Activated CD4-positive, alpha-beta T cell treated with anti-CD3 and anti-CD28 coated beads, Interleukin-2, amount 50 U/mL, for 16 hours (primary cell): Measurements from ENCODE around the gene NOD1.
"Not testable (repeated sequence)": the region's sequence is repeated elsewhere in the genome, so short reads cannot be mapped to it uniquely, and the experiment has no call there.

Source experiments
- DNase-seq: peaks from one replicate; pipeline ENCODE4 v3.0.0-alpha.2; 2020

NOD1 gene

DNA sequence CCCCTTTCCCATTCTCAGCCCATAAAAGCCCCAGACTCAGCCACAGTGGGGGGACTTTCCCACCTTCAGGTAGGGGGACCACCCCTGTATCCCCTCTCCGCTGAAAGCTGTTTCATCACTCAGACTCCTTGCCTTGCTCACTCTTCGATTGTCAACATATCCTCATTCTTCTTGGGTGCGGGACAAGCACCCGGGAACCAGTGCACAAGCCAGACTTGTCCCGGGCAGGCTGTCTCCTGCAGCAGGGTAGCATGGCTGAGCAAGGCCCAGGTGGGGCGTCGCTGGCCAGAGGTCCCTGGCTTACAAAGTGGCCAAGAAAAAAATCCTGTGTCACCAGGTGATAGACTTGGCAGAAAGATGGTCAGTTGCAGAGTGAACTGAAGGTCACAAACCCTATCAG is 64.7 kb downstream of the NOD1 start:
- no peak for DNase-seq

- DNase-seq, result peak; percentile 10
Observed at GRCh38 chr7:30412782-30413504, 65.6 kb downstream of the NOD1 start.

- no peak for DNase-seq
Observed at GRCh38 chr7:30411897-30412296, 66.7 kb downstream of the NOD1 start.

GRCh38 chr7:30411173-30411572 is 67.4 kb downstream of the NOD1 start:
- no peak for DNase-seq

DNA sequence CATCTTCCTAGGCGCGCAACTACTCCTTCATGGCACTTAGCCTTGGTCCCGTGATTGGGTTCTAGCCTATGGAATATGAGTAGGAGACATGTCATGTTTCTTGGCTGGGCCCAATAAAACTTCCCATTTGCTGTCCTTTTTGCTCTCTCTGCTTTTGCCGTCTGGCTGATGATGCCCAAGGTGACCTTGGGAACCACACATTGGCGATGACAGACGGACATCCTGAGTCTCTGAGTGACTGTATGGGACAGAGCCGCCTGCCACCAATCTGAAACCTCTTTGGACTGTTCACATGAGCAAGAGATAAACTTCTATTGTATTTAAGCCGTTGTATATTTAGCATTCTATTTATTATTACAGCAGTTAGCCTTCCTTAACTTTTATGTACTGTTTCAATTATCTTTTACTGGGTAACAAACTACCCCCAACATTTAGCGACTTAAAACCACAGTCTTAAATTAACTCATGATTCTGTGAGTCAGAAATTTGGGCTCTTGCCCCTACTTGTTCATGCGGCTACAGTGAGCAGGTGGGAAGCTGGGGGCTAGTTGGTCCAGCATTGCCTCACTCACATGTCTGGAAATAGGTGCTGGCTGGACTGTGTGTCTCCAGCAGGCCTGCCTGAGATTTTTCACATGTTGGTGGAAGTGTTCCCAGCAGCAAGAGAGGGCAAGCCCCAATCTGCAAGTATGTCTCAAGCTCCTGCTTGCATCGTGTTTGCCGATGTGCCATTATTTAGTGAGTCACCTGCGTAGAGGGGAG is 71.7 kb downstream of the NOD1 start:
- DNase-seq, result no peak

GRCh38 chr7:30405179-30405578 is 73.4 kb downstream of the NOD1 start:
- DNase-seq, result no peak

- no peak for DNase-seq
Observed at GRCh38 chr7:30403477-30403876, 75.1 kb downstream of the NOD1 start.

- DNase-seq, result no peak
Observed at GRCh38 chr7:30396389-30396788, 82.2 kb downstream of the NOD1 start.

DNA sequence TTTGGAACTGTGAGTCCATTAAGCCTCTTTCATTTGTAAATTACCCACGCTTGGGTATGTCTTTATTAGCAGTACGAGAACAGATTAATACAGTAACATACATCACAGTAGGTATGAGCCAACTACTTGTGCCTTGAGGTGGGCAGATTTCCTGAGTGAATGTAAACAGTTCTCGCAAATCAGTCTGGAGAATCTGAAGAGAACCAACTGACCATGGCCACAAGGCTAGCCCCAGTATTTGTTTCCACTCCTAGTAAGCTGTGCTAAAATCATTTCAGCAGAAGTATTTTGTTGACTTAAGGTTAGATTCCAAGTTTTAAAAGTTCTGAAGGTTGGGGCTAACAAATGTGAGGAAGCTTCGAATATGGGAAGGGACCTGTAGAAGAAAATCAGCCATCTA is 82.9 kb downstream of the NOD1 start:
- no peak for DNase-seq

- DNase-seq, result no peak
Observed at GRCh38 chr7:30391806-30392205, 86.8 kb downstream of the NOD1 start.

DNA sequence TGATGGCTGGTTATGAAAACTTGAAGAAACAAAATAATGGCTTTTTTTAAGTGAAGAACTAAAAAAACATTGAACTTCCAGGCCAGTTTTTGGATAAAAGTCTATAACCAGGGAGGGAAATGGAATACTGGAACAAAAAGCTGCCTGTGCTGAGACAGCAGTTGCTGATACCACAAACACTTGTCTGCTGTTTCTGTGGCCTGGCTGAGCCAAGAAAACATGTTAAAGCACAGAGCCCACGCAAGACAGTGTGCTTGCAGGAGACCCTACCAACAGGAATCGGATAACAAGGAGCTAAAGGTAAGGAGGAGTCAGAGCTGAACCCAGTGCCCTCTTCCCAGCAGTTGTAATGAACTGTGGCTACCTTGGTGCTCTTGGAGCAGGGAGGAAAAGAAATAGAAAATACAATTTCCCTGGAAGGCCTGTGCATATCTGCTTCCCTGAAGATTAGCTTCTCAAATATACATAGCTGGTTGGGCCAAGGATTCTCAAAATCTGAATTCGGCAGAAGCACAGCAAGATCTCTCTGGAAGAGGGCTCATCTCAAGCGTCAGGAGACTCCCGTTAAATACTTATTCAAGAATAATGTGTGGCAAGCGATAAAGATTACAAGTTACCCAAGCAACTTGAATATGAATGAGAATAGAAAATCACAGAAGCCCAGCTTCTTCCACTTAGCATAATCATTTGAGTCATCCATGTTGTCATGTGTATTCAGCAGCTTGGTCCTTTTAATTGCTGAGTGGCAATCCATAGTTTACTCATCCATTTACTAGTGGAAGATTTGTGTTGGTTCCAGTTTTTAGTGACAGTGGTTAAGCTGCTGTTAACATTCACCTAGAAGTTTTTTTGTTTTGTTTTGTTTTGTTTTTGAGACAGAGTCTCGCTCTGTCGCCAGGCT is 87.6 kb downstream of the NOD1 start:
- DNase-seq, result peak; percentile 43

GRCh38 chr7:30389791-30390190 is 88.8 kb downstream of the NOD1 start:
- no peak for DNase-seq

- DNase-seq, result no peak
Observed at GRCh38 chr7:30382607-30383006, 96.0 kb downstream of the NOD1 start.

- not testable (repeated sequence) for DNase-seq
Observed at GRCh38 chr7:30380824-30381223, 97.8 kb downstream of the NOD1 start.

DNA sequence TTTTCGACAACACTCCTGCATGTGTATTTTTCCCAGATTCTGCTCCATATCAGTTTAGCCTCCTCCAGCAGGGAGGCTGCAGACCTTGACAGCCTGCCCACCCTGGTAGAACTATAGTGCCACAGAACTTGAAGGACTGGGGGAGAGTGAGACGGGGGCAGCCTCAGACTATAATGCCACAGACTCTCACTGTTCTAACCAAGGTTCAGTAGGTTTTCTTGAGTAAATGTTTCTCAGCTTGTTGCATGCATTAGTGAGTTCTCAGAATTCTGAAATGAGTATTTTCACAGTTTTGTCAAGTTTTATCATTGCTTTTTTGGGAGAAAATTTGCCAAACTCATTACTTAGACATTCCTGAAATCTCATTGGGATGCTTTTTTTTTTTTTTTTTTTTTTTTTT is 98.3 kb downstream of the NOD1 start:
- no peak for DNase-seq

DNA sequence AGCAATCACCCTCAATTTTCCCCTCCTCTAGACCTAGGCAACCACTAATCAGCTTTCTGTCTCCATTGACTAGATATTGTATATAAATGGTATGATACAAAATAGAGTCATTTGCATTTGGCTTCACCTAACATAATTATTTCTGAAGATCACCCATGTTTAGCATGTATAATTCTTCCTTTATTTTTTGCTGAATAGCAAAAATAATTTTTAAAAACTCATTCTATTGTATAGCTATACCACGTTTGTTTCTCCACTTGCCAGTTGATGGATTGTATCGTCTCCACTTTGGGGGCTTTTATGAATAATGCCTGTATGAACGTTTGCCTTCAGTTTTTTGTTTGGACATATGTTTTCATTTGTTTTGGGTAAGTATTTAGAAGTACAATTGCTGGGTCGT is 98.8 kb downstream of the NOD1 start:
- DNase-seq, result no peak

DNA sequence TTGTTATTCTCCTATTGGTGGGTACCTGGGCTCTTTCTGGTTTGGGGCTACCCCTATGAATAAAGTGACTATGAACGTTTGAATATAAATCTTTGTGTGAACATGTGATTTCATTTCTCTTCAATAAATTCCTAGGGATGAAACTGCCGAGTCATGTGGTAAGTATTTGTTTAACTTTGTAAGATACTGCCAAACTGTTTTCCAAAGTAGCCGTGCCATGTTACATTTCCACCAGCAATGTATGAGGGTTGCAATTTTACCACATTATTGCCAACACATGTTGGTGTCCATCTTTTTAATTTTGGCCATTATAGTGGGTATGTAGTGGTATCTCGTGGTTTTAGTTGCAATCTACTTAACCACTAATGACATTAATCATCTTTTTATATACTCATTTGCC is 99.5 kb downstream of the NOD1 start:
- no peak for DNase-seq

DNA sequence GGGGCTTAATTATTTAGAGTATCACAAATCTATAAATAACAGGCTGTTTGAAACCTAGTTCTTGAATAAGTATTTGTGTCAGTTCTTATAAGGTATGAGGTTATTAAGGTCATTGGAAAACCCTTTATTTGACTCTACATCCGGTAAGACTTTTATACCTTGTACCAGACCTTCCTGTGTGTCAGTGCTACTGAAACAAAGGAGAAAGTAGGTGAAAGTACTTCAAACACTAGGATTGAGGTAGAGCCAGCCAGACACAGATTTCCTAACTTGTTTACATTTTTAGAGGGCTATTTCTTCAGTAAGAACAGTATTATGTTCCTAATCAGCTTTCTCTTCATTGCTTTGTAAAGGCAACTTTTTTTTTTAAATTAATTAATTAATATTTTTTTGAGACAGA is 100.3 kb downstream of the NOD1 start:
- no peak for DNase-seq
